Measurements from ENCODE around the gene SLC19A3. TPM values are rescaled to one million over a fixed set of nuclear protein-coding genes. Genes with fewer than 3 reads are reported as not detected.
"Not testable (repeated sequence)": the region's sequence is repeated elsewhere in the genome, so short reads cannot be mapped to it uniquely, and the experiment has no call there.

The SLC19A3 gene
- total and polyA plus RNA-seq, 7 donors, result 0.11 to 0.69 (median 0.34) TPM; not detected in 1

GRCh38 chr2:227739351-227739750, 21.5 kb upstream of the SLC19A3 start:
- DNase-seq (no peak), ATAC-seq (no peak)
- no peaks in the 10 kb centered on the region for H3K4me1 ChIP-seq
- H3K4me3 ChIP-seq, result no peak overlapping the region
- no peak overlapping the region for H3K27ac ChIP-seq
- intact Hi-C loops (cut with DNase I), result no loop called here
- 50 to 56% (median 52%) methylated on average over 14 of the region's 14 CpGs for WGBS, 3 donors
- no peak for TF ChIP-seq CTCF (IDR thresholded peaks at IDR 0.05)
- H3K27me3 ChIP-seq (ENCODE audit: insufficient read depth in 3 of 3, low read length in 2 of 3), result no peaks in the 10 kb centered on the region
- H3K36me3 ChIP-seq (ENCODE audit: insufficient read depth in 1 of 2, low read depth in 1 of 2), result no peaks in the 10 kb centered on the region
- no peaks in the 10 kb centered on the region for H3K9me3 ChIP-seq

GRCh38 chr2:227728035-227728434, 10.2 kb upstream of the SLC19A3 start, which contains the start of gene SCYGR7:
Gene SCYGR7 (plus strand): TSS chr2:227728335. CDS start chr2:227728335, 0 bp downstream.
- no peaks in the 10 kb centered on the region for H3K4me1 ChIP-seq
- TF ChIP-seq CTCF (IDR thresholded peaks at IDR 0.05), result no peak
- H3K9me3 ChIP-seq, result no peaks in the 10 kb centered on the region
- peaks cover 0 to 2% (median 2%) of the 10 kb centered on the region in 3 donors for H3K27me3 ChIP-seq (ENCODE audit: insufficient read depth in 3 of 3, low read length in 2 of 3)
- DNase-seq (no peak), ATAC-seq (no peak)
- intact Hi-C loops (cut with DNase I), result no loop called here
- H3K36me3 ChIP-seq (ENCODE audit: insufficient read depth in 1 of 2, low read depth in 1 of 2), result no peaks in the 10 kb centered on the region
- H3K4me3 ChIP-seq, result no peak within 1 kb of the TSS
- 86 to 90% (median 87%) methylated on average over 5 of the region's 5 CpGs for WGBS, 3 donors
- no peak within 1 kb of the TSS for H3K27ac ChIP-seq

GRCh38 chr2:227724394-227725039, 6.7 kb upstream of the SLC19A3 start, which contains the start of gene SCYGR6:
Gene SCYGR6 (minus strand): TSS chr2:227724757. CDS start chr2:227724757, 0 bp downstream.
- Histone ChIP-seq H3K9me3 (no peaks in the 10 kb centered on the region), H3K36me3 (ENCODE audit: insufficient read depth in 1 of 2, low read depth in 1 of 2) (no peaks in the 10 kb centered on the region), H3K4me1 (no peaks in the 10 kb centered on the region), H3K27me3 (ENCODE audit: insufficient read depth in 3 of 3, low read length in 2 of 3) (peaks cover 2% of the 10 kb centered on the region in 3 donors), H3K4me3 (no peak within 1 kb of the TSS), H3K27ac (no peak within 1 kb of the TSS)
- 47 to 71% (median 57%) methylated on average over 14 to 15 of the region's 15 CpGs for WGBS, 3 donors
- intact Hi-C loops (cut with DNase I), result no loop called here
- DNase-seq (no peak), ATAC-seq (no peak)
- TF ChIP-seq CTCF (IDR thresholded peaks at IDR 0.05), result no peak

- H3K4me1 ChIP-seq; H3K4me3 ChIP-seq; ATAC-seq; DNase-seq; intact Hi-C loops (cut with DNase I); H3K9me3 ChIP-seq; H3K36me3 ChIP-seq (ENCODE audit: insufficient read depth in 1 of 2, low read depth in 1 of 2); H3K27me3 ChIP-seq (ENCODE audit: insufficient read depth in 3 of 3, low read length in 2 of 3); H3K27ac ChIP-seq: not testable (repeated sequence)
- WGBS, 3 donors, result 67 to 72% (median 67%) methylated on average over 7 of the region's 7 CpGs
Observed at GRCh38 chr2:227722821-227723220, 5.0 kb upstream of the SLC19A3 start.

GRCh38 chr2:227720680-227721079, 2.9 kb upstream of the SLC19A3 start:
- Histone ChIP-seq H3K36me3 (ENCODE audit: insufficient read depth in 1 of 2, low read depth in 1 of 2) (no peaks in the 10 kb centered on the region), H3K4me3 (no peak overlapping the region), H3K27me3 (ENCODE audit: insufficient read depth in 3 of 3, low read length in 2 of 3) (peaks cover 0 to 13% (median 2%) of the 10 kb centered on the region in 3 donors), H3K27ac (no peak overlapping the region), H3K4me1 (no peaks in the 10 kb centered on the region), H3K9me3 (no peaks in the 10 kb centered on the region)
- no peak for TF ChIP-seq CTCF (IDR thresholded peaks at IDR 0.05)
- no peak for ATAC-seq
- DNase-seq, result no peak
- intact Hi-C loops (cut with DNase I), result no loop called here
- WGBS, 3 donors, result 90 to 95% (median 94%) methylated on average over 4 of the region's 4 CpGs

Data from psoas muscle (tissue), 8 donors.